HepG2 (cell line): ENCODE results near the gene IL17RC. TPM values are rescaled to one million over a fixed set of nuclear protein-coding genes. Genes with fewer than 3 reads are reported as not detected.
A peak's percentile ranks its signal among the peaks of the same experiment; 100 is the strongest.

Source experiments
- BRF2 ChIP-seq: sonication (generic); formaldehyde crosslinking; IDR thresholded peaks from 2 replicates; pipeline ENCODE4 v1.8.1; 2022; ENCODE audit warnings: mild to moderate bottlenecking, missing genetic modification reagents
- CENPX ChIP-seq: sonication (generic); formaldehyde crosslinking; IDR thresholded peaks from 2 replicates; pipeline ENCODE4 v1.9.0; 2021; ENCODE audit warnings: mild to moderate bottlenecking, missing genetic modification reagents, moderate library complexity
- CHCHD3 ChIP-seq: sonication (generic); formaldehyde crosslinking; IDR thresholded peaks from 2 replicates; pipeline ENCODE4 v1.8.0; 2022; ENCODE audit warnings: mild to moderate bottlenecking, missing genetic modification reagents, moderate library complexity
- KAT2B ChIP-seq: fragments of 150-350 bp; IDR thresholded peaks from 2 replicates; pipeline ENCODE4 v1.6.1; 2014; ENCODE audit warnings: low read depth, low read length, borderline replicate concordance
- KAT7 ChIP-seq: IDR thresholded peaks from 2 replicates; pipeline ENCODE4 v1.6.1; 2018; ENCODE audit warnings: borderline replicate concordance, missing compliant biosample characterization
- MTF2 ChIP-seq: sonication (generic); formaldehyde crosslinking; IDR thresholded peaks from 2 replicates; pipeline ENCODE4 v1.5.0; 2020; ENCODE audit warnings: missing genetic modification reagents, borderline replicate concordance
- NFIC ChIP-seq: IDR thresholded peaks from 2 replicates; pipeline ENCODE4 v1.6.1; 2012; ENCODE audit warnings: mild to moderate bottlenecking, low read length, inconsistent platforms
- NFKBIZ ChIP-seq: IDR thresholded peaks from 2 replicates; pipeline ENCODE4 v1.6.1; 2018; ENCODE audit warnings: missing genetic modification reagents, missing compliant biosample characterization
- NR2C2 ChIP-seq: sonication (generic); formaldehyde crosslinking; IDR thresholded peaks from 2 replicates; pipeline ENCODE4 v1.4.0; 2020; ENCODE audit warnings: missing genetic modification reagents, mild to moderate bottlenecking, moderate library complexity, borderline replicate concordance
- POLR2AphosphoS5 ChIP-seq: IDR thresholded peaks from 2 replicates; pipeline ENCODE4 v1.6.1; 2012; ENCODE audit warnings: low read depth, low read length
- REXO4 ChIP-seq: sonication (generic); formaldehyde crosslinking; IDR thresholded peaks from 2 replicates; pipeline ENCODE4 v1.8.0; 2022; ENCODE audit warnings: missing genetic modification reagents, mild to moderate bottlenecking, borderline replicate concordance
- RFX5 ChIP-seq: IDR thresholded peaks from 2 replicates; pipeline ENCODE4 v1.6.1; 2011; ENCODE audit warnings: low read depth, low read length, improper control_type of control experiment
- SMYD3 ChIP-seq: sonication (generic); formaldehyde crosslinking; IDR thresholded peaks from 2 replicates; pipeline ENCODE4 v1.8.1; 2023; ENCODE audit warnings: mild to moderate bottlenecking, missing genetic modification reagents
- TAF1 ChIP-seq: sonication (generic); formaldehyde crosslinking; IDR thresholded peaks from 2 replicates; pipeline ENCODE4 v1.4.0; 2020; ENCODE audit warnings: missing genetic modification reagents
- ZKSCAN1 ChIP-seq: fragments of 150-350 bp; IDR thresholded peaks from 2 replicates; pipeline ENCODE4 v1.6.1; 2014; ENCODE audit warnings: low read length
- ZMAT3 ChIP-seq: sonication (generic); formaldehyde crosslinking; conservative IDR thresholded peaks from 2 replicates; pipeline ENCODE4 v1.7.0; 2021; ENCODE audit warnings: missing genetic modification reagents
- ZNF441 ChIP-seq: sonication (generic); formaldehyde crosslinking; IDR thresholded peaks from 2 replicates; pipeline ENCODE4 v1.7.0; 2021; ENCODE audit warnings: missing genetic modification reagents, borderline replicate concordance
- ZSCAN31 ChIP-seq: sonication (generic); formaldehyde crosslinking; IDR thresholded peaks from 2 replicates; pipeline ENCODE4 v1.5.0; 2020; ENCODE audit warnings: low read depth, mild to moderate bottlenecking, missing genetic modification reagents
- polyA plus RNA-seq, 8 experiments: library from polyadenylated mRNA; depleted of rRNA in 3 of 8; stranded (reverse) in 7 of 8; unstranded in 1 of 8; fragments of >200 nt; fragmentation: Illumina TruSeq in 4 of 8; extraction: Trizol in 4 of 8; gene quantifications; 2 replicates each; pipeline versions ENCODE4 v1.2.1 to v1.2.3, GENCODE V29; 2011 to 2016; ENCODE audit warnings: low read depth in 4 of 8, missing spikeins in 1 of 8, mixed read lengths in 1 of 8; ENCODE audit not compliant: insufficient read depth in 1 of 8
- total RNA-seq, 5 experiments: library from RNA; depleted of rRNA; stranded (reverse); fragments of >200 nt; fragmentation: Illumina TruSeq; extraction: Trizol; gene quantifications; 2 replicates each; pipeline ENCODE4 v1.2.3, GENCODE V29; 2016; ENCODE audit warnings: low read depth in 1 of 5
- TF ChIP-seq, protein P1 (sequence below): sonication (generic); formaldehyde crosslinking; IDR thresholded peaks from 2 replicates; pipeline ENCODE4 v1.4.0; 2020; ENCODE audit warnings: missing genetic modification reagents
- TF ChIP-seq, protein P2 (sequence below), 2 experiments: IDR thresholded peaks; 2 replicates each; pipeline ENCODE4 v1.6.1; 2011 to 2012; ENCODE audit warnings: low read length in 2 of 2, borderline replicate concordance in 1 of 2, low read depth in 1 of 2, mild to moderate bottlenecking in 1 of 2, moderate library complexity in 1 of 2
- TF ChIP-seq, protein P3 (sequence below): sonication (generic); formaldehyde crosslinking; IDR thresholded peaks from 2 replicates; pipeline ENCODE4 v1.5.1; 2020; ENCODE audit warnings: missing genetic modification reagents, mild to moderate bottlenecking, borderline replicate concordance

The IL17RC gene
- total and polyA plus RNA-seq, 2 of the 13 experiments (the other 11 are each of a cell fraction or from before 2014, with no cell fraction given), result 20.7 to 24.0 TPM

GRCh38 chr3:9890249-9891071 is 26.4 kb upstream of the IL17RC start, which contains the start of gene JAGN1 (continued):
- peak; percentile 84 for TF ChIP-seq ZMAT3 (CRISPR knock-in tag)
- TF ChIP-seq KAT2B, result no peak
- TF ChIP-seq, protein P1, sequence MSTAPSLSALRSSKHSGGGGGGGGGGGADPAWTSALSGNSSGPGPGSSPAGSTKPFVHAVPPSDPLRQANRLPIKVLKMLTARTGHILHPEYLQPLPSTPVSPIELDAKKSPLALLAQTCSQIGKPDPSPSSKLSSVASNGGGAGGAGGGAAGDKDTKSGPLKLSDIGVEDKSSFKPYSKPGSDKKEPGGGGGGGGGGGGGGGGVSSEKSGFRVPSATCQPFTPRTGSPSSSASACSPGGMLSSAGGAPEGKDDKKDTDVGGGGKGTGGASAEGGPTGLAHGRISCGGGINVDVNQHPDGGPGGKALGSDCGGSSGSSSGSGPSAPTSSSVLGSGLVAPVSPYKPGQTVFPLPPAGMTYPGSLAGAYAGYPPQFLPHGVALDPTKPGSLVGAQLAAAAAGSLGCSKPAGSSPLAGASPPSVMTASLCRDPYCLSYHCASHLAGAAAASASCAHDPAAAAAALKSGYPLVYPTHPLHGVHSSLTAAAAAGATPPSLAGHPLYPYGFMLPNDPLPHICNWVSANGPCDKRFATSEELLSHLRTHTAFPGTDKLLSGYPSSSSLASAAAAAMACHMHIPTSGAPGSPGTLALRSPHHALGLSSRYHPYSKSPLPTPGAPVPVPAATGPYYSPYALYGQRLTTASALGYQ (CRISPR knock-in tag), result 0 out of 2 replicates have a peak, but pooled peaks have one; percentile 51
- TF ChIP-seq ZKSCAN1, result no peak
- TF ChIP-seq POLR2AphosphoS5, result peak; percentile 89
- TF ChIP-seq REXO4 (CRISPR knock-in tag), result 0 out of 2 replicates have a peak, but pooled peaks have one; percentile 63
- peak; percentile 97 for TF ChIP-seq TAF1 (CRISPR knock-in tag)
- no peak for TF ChIP-seq SMYD3 (CRISPR knock-in tag)
- TF ChIP-seq BRF2 (CRISPR knock-in tag), result no peak
- no peak for TF ChIP-seq CENPX (CRISPR knock-in tag)
- peak; percentile 89; the same call in 1 of the 2 replicates for TF ChIP-seq KAT7 (CRISPR knock-in tag)
- TF ChIP-seq MTF2, result peak; percentile 50; the same call in 1 of the 2 replicates
- TF ChIP-seq RFX5, result no peak
- peak; percentile 86 for TF ChIP-seq NR2C2 (CRISPR knock-in tag)
- peak; percentile 85 for TF ChIP-seq ZSCAN31 (CRISPR knock-in tag)
- TF ChIP-seq, protein P2, sequence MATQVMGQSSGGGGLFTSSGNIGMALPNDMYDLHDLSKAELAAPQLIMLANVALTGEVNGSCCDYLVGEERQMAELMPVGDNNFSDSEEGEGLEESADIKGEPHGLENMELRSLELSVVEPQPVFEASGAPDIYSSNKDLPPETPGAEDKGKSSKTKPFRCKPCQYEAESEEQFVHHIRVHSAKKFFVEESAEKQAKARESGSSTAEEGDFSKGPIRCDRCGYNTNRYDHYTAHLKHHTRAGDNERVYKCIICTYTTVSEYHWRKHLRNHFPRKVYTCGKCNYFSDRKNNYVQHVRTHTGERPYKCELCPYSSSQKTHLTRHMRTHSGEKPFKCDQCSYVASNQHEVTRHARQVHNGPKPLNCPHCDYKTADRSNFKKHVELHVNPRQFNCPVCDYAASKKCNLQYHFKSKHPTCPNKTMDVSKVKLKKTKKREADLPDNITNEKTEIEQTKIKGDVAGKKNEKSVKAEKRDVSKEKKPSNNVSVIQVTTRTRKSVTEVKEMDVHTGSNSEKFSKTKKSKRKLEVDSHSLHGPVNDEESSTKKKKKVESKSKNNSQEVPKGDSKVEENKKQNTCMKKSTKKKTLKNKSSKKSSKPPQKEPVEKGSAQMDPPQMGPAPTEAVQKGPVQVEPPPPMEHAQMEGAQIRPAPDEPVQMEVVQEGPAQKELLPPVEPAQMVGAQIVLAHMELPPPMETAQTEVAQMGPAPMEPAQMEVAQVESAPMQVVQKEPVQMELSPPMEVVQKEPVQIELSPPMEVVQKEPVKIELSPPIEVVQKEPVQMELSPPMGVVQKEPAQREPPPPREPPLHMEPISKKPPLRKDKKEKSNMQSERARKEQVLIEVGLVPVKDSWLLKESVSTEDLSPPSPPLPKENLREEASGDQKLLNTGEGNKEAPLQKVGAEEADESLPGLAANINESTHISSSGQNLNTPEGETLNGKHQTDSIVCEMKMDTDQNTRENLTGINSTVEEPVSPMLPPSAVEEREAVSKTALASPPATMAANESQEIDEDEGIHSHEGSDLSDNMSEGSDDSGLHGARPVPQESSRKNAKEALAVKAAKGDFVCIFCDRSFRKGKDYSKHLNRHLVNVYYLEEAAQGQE (IDR thresholded peaks at IDR 0.05; ENCODE audit: borderline replicate concordance in 1 of 2, low read depth in 1 of 2, low read length in 2 of 2), result peak in 1 of 2 experiments; percentile 38; a peak in 1 of 4 replicates
- TF ChIP-seq NFKBIZ (CRISPR knock-in tag), result 0 out of 2 replicates have a peak, but pooled peaks have one; percentile 64
- TF ChIP-seq NFIC, result peak; percentile 60; the same call in 1 of the 2 replicates
- no peak for TF ChIP-seq CHCHD3
- TF ChIP-seq ZNF441 (CRISPR knock-in tag), result peak; percentile 60; the same call in 1 of the 2 replicates
- TF ChIP-seq, protein P3, sequence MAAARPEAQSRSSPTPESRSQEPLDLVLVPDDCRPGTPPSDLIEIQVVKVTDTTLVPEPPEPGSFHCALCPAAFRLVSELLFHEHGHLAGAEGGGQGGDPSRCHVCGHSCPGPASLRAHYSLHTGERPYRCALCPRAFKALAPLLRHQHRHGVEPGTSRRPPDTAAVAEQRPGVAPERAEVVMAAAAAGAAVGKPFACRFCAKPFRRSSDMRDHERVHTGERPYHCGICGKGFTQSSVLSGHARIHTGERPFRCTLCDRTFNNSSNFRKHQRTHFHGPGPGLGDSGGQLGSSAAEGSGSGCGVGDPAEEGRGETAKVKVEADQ (CRISPR knock-in tag), result peak; percentile 53; the same call in 1 of the 2 replicates
